Measurements from ENCODE around the gene ALDH3A2.

ALDH3A2 gene

GRCh38 chr17:19652595-19652994 lies 4.0 kb downstream of the ALDH3A2 start:
- TF ChIP-seq CTCF (IDR thresholded peaks at IDR 0.05; ENCODE audit: low read depth, low read length, missing control alignments) = no peak
- in situ Hi-C loops (cut with HindIII; ENCODE audit: low pct_ligation_motif_present, low sequenced_read_pairs) = no loop called here
- Histone ChIP-seq H3K27me3 (replicated peaks) (no peaks in the 10 kb centered on the region), H3K36me3 (replicated peaks) (peaks cover 4% of the 10 kb centered on the region), H3K27ac (no peak overlapping the region), H3K4me3 (ENCODE audit: low read depth, low read length) (no peak overlapping the region)
- no peak for DNase-seq

DNA sequence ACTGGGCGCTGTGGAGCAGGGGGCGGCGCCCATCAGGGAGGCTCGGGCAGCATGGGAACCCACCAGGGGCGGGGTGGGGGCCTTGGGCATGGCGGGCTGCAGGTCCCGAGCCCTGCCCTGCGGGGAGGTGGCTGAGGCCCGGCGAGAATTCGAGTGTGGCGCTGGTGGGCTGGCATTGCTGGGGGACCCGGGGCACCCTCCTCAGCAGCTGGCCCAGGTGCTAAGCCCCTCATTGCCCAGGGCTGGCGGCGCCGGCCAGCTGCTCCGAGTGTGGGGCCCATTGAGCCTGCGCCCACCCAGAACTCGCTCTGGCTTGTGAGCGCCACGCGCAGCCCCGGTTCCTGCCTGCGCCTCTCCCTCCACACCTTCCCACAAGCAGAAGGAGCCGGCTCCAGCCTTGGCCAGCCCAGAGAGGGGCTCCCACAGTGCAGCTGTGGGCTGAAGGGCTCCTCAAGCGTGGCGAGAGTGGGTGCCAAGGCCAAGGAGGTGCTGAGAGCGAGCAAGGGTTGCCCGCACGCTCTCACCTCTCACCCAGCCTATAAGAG lies 5.9 kb downstream of the ALDH3A2 start:
- Histone ChIP-seq H3K27ac (no peak overlapping the region), H3K27me3 (replicated peaks) (no peaks in the 10 kb centered on the region), H3K4me3 (ENCODE audit: low read depth, low read length) (no peak overlapping the region), H3K36me3 (replicated peaks) (peaks cover 4% of the 10 kb centered on the region)
- no peak for TF ChIP-seq CTCF (IDR thresholded peaks at IDR 0.05; ENCODE audit: low read depth, low read length, missing control alignments)
- in situ Hi-C loops (cut with HindIII; ENCODE audit: low pct_ligation_motif_present, low sequenced_read_pairs) = no loop called here
- no peak for DNase-seq

GRCh38 chr17:19654896-19655295 lies 6.3 kb downstream of the ALDH3A2 start:
- H3K4me3 ChIP-seq (ENCODE audit: low read depth, low read length) = no peak overlapping the region
- no peak overlapping the region for H3K27ac ChIP-seq
- in situ Hi-C loops (cut with HindIII; ENCODE audit: low pct_ligation_motif_present, low sequenced_read_pairs) = no loop called here
- DNase-seq = no peak
- peaks cover 4% of the 10 kb centered on the region for H3K36me3 ChIP-seq (replicated peaks)
- no peak for TF ChIP-seq CTCF (IDR thresholded peaks at IDR 0.05; ENCODE audit: low read depth, low read length, missing control alignments)
- no peaks in the 10 kb centered on the region for H3K27me3 ChIP-seq (replicated peaks)

DNA sequence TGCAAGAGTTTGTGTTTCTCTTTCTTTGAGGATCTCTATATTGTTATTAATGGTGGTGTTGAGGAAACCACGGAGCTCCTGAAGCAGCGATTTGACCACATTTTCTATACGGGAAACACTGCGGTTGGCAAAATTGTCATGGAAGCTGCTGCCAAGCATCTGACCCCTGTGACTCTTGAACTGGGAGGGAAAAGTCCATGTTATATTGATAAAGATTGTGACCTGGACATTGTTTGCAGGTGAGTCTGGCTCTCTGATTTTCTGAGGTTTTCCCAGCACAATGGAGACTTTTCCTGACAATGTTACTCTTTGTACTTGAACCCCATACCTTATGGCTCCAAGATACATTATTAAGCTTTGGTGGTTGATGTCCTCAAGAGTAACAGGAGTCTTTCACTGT lies 7.8 kb downstream of the ALDH3A2 start:
- Histone ChIP-seq H3K36me3 (replicated peaks) (peaks cover 4% of the 10 kb centered on the region), H3K4me3 (ENCODE audit: low read depth, low read length) (no peak overlapping the region), H3K27ac (no peak overlapping the region), H3K27me3 (replicated peaks) (no peaks in the 10 kb centered on the region)
- no peak for TF ChIP-seq CTCF (IDR thresholded peaks at IDR 0.05; ENCODE audit: low read depth, low read length, missing control alignments)
- in situ Hi-C loops (cut with HindIII; ENCODE audit: low pct_ligation_motif_present, low sequenced_read_pairs) = no loop called here
- no peak for DNase-seq

DNA sequence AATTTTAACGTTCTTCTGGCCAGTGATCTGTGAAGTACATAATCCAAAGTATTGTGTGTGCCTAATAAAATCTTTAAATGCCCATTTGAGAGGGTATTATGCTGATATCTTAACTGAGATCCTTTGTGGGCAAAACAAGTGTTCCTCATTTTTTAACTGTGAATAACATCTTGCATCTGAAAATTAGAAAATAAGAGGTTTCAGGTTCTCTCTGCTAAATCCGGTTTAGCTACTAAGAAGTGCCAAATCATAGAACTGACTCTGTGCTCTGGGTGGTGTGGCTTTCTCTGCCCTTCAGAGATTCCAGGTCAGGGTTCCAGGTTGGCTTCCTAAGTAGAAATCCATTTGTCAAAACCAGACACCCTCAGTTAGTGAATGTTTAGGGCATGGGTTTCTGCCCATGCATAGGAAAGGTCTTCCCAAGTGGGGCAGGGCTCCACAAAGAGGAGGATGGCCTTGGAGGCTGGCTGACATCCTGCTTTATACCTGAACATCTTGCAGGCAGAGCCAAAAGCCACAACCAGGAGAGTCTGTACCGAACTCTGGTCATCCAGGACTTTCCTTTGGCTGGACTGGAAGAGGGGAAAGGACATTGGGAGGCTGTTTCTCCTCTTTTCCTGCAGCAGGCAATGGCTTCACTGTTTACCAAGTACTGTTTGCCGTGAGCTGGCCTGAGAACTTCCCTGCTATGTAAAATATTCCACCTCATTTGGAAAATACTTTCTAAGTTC lies 8.5 kb downstream of the ALDH3A2 start:
- no peak overlapping the region for H3K27ac ChIP-seq
- H3K36me3 ChIP-seq (replicated peaks) = peaks cover 4% of the 10 kb centered on the region
- H3K27me3 ChIP-seq (replicated peaks) = no peaks in the 10 kb centered on the region
- in situ Hi-C loops (cut with HindIII; ENCODE audit: low pct_ligation_motif_present, low sequenced_read_pairs) = no loop called here
- TF ChIP-seq CTCF (IDR thresholded peaks at IDR 0.05; ENCODE audit: low read depth, low read length, missing control alignments) = no peak
- no peak overlapping the region for H3K4me3 ChIP-seq (ENCODE audit: low read depth, low read length)
- DNase-seq = no peak
